Epidermal melanocyte (primary cell): ENCODE data around the gene KCNA2.

ENCODE experiments used
- DNase-seq: peaks from one replicate; pipeline ENCODE4 v3.0.0; 2011; ENCODE audit warnings: low spot score; ENCODE audit not compliant: insufficient read length

Gene KCNA2

GRCh38 chr1:110603058-110603457, 3.1 kb downstream of the KCNA2 start:
- no peak for DNase-seq

- DNase-seq, result no peak
Observed at GRCh38 chr1:110602466-110602865, 3.7 kb downstream of the KCNA2 start.

GRCh38 chr1:110601332-110601731, 4.8 kb downstream of the KCNA2 start:
- no peak for DNase-seq

GRCh38 chr1:110600716-110601115, 5.4 kb downstream of the KCNA2 start:
- DNase-seq, result no peak

- no peak for DNase-seq
Observed at GRCh38 chr1:110597966-110598365, 8.2 kb downstream of the KCNA2 start.

GRCh38 chr1:110596312-110596711, 9.8 kb downstream of the KCNA2 start:
- DNase-seq, result no peak

- DNase-seq, result no peak
Observed at GRCh38 chr1:110595353-110595710, 10.8 kb downstream of the KCNA2 start.

GRCh38 chr1:110594456-110595352, 11.5 kb downstream of the KCNA2 start:
- DNase-seq, result no peak

- DNase-seq, result no peak
Observed at GRCh38 chr1:110593902-110594301, 12.3 kb downstream of the KCNA2 start.

GRCh38 chr1:110591956-110592355, 14.2 kb downstream of the KCNA2 start:
- no peak for DNase-seq

GRCh38 chr1:110588991-110589390, 17.2 kb downstream of the KCNA2 start:
- no peak for DNase-seq

GRCh38 chr1:110588486-110588885, 17.7 kb downstream of the KCNA2 start:
- DNase-seq, result no peak

- no peak for DNase-seq
Observed at GRCh38 chr1:110587906-110588305, 18.3 kb downstream of the KCNA2 start.

GRCh38 chr1:110585481-110585880, 20.7 kb downstream of the KCNA2 start:
- DNase-seq, result no peak

- DNase-seq, result no peak
Observed at GRCh38 chr1:110584045-110584444, 22.1 kb downstream of the KCNA2 start.

GRCh38 chr1:110583505-110583904, 22.7 kb downstream of the KCNA2 start:
- DNase-seq, result no peak

GRCh38 chr1:110582378-110582777, 23.8 kb downstream of the KCNA2 start:
- DNase-seq, result no peak

- peak; percentile 62 for DNase-seq
Observed at GRCh38 chr1:110581682-110582145, 24.4 kb downstream of the KCNA2 start.

- DNase-seq, result no peak
Observed at GRCh38 chr1:110580244-110580643, 25.9 kb downstream of the KCNA2 start.

GRCh38 chr1:110579460-110579859, 26.7 kb downstream of the KCNA2 start:
- DNase-seq, result no peak

GRCh38 chr1:110576441-110576840, 29.7 kb downstream of the KCNA2 start:
- no peak for DNase-seq

GRCh38 chr1:110573314-110573713, 32.8 kb downstream of the KCNA2 start:
- DNase-seq, result no peak

GRCh38 chr1:110572751-110573150, 33.4 kb downstream of the KCNA2 start:
- no peak for DNase-seq
